ENCODE results near the gene SLC8A1. TPM values are rescaled to one million over a fixed set of nuclear protein-coding genes. Genes with fewer than 3 reads are reported as not detected.

Gene SLC8A1
- total RNA-seq, 4 donors from 2014 or later, result 8.1 to 22.9 (median 9.3) TPM

- Histone ChIP-seq H3K4me1 (peaks cover 0 to 8% (median 0%) of the 10 kb centered on the region in 4 donors), H3K9me3 (no peaks in the 10 kb centered on the region), H3K27me3 (no peaks in the 10 kb centered on the region), H3K4me3 (no peak overlapping the region), H3K36me3 (no peaks in the 10 kb centered on the region), H3K27ac (no peak overlapping the region)
- WGBS, 2 donors, result 72 to 78% methylated on average over 4 of the region's 4 CpGs
- TF ChIP-seq POLR2A (IDR thresholded peaks at IDR 0.05) (no peak), EP300 (IDR thresholded peaks at IDR 0.05) (no peak)
- TF ChIP-seq, protein P1, sequence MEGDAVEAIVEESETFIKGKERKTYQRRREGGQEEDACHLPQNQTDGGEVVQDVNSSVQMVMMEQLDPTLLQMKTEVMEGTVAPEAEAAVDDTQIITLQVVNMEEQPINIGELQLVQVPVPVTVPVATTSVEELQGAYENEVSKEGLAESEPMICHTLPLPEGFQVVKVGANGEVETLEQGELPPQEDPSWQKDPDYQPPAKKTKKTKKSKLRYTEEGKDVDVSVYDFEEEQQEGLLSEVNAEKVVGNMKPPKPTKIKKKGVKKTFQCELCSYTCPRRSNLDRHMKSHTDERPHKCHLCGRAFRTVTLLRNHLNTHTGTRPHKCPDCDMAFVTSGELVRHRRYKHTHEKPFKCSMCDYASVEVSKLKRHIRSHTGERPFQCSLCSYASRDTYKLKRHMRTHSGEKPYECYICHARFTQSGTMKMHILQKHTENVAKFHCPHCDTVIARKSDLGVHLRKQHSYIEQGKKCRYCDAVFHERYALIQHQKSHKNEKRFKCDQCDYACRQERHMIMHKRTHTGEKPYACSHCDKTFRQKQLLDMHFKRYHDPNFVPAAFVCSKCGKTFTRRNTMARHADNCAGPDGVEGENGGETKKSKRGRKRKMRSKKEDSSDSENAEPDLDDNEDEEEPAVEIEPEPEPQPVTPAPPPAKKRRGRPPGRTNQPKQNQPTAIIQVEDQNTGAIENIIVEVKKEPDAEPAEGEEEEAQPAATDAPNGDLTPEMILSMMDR (IDR thresholded peaks at IDR 0.05), result no peak
- no peak for DNase-seq (ENCODE audit: low spot score in 2 of 2)
Observed at GRCh38 chr2:40403233-40403836, 48.6 kb downstream of the SLC8A1 start.

DNA sequence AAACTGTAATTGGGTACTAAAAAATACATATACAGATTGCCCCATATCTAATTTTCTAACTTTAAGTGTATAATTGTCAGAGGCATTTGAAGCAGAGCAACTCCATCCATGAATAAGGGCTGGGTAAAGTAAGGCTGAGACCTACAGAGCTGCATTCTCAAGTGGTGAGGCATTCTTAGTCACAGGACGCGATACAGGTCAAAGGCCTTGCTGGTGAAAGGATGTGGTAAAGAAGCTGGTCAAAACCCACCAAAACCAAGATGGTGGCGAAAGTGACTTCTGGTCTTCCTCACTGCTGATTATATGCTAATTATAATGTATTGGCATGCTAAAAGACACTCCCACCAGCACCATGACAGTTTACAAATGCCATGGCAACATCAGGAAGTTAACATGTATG lies 50.0 kb downstream of the SLC8A1 start:
- no peak for TF ChIP-seq POLR2A (IDR thresholded peaks at IDR 0.05)
- Histone ChIP-seq H3K9me3 (no peaks in the 10 kb centered on the region), H3K27me3 (no peaks in the 10 kb centered on the region), H3K36me3 (no peaks in the 10 kb centered on the region), H3K4me1 (peaks cover 0 to 8% (median 0%) of the 10 kb centered on the region in 4 donors), H3K4me3 (no peak overlapping the region), H3K27ac (no peak overlapping the region)
- WGBS, 2 donors, result 83 to 86% methylated on average over 3 of the region's 3 CpGs
- DNase-seq (ENCODE audit: low spot score in 2 of 2), result no peak

DNA sequence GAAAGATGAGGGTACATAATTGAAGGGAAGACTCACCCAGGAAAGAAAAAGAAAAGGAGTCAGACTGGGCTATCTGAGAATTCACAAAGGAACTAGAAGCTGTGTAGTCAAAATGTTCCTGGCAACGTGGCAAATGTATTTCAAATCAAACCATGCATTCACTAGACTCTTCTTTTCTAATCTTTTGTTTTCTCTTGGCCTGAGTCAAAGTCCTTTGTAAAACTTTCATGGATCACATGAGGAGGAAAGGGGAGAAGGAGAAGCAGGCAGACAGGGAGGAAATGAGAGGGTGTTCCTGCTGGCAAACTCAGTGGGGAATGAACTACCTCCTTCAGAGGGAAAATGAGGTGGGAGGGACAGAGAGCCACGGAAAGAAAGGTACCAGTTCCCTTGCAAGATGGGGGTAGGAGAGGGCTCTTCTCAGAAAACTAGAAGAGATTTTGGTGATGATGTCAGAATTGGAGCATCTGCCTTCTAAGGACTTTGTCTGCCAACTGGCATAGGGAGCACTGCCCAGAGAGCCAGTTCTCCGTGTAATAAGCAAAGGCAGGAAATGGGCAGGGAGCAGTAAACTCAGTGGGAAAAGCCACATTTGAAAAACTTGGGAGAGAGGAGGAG lies 51.4 kb downstream of the SLC8A1 start:
- H3K27ac ChIP-seq, result no peak overlapping the region
- TF ChIP-seq EP300 (IDR thresholded peaks at IDR 0.05) (no peak), POLR2A (IDR thresholded peaks at IDR 0.05) (no peak)
- TF ChIP-seq, protein P1 (IDR thresholded peaks at IDR 0.05), result no peak
- H3K9me3 ChIP-seq, result no peaks in the 10 kb centered on the region
- no peaks in the 10 kb centered on the region for H3K27me3 ChIP-seq
- 30 to 31% methylated on average over 3 of the region's 3 CpGs for WGBS, 2 donors
- H3K4me1 ChIP-seq, result peaks cover 0 to 9% (median 0%) of the 10 kb centered on the region in 4 donors
- no peak overlapping the region for H3K4me3 ChIP-seq
- DNase-seq (ENCODE audit: low spot score in 2 of 2), result no peak
- no peaks in the 10 kb centered on the region for H3K36me3 ChIP-seq

GRCh38 chr2:40397765-40398164 lies 54.1 kb downstream of the SLC8A1 start:
- Histone ChIP-seq H3K4me1 (peaks cover 0 to 3% (median 0%) of the 10 kb centered on the region in 4 donors), H3K27ac (no peak overlapping the region), H3K36me3 (no peaks in the 10 kb centered on the region), H3K27me3 (no peaks in the 10 kb centered on the region), H3K4me3 (no peak overlapping the region), H3K9me3 (no peaks in the 10 kb centered on the region)
- DNase-seq (ENCODE audit: low spot score in 2 of 2), result no peak
- 65 to 79% methylated on average over 1 of the region's 1 CpG for WGBS, 2 donors
- TF ChIP-seq, protein P1 (IDR thresholded peaks at IDR 0.05), result no peak
- TF ChIP-seq EP300 (IDR thresholded peaks at IDR 0.05) (no peak), POLR2A (IDR thresholded peaks at IDR 0.05) (no peak)

DNA sequence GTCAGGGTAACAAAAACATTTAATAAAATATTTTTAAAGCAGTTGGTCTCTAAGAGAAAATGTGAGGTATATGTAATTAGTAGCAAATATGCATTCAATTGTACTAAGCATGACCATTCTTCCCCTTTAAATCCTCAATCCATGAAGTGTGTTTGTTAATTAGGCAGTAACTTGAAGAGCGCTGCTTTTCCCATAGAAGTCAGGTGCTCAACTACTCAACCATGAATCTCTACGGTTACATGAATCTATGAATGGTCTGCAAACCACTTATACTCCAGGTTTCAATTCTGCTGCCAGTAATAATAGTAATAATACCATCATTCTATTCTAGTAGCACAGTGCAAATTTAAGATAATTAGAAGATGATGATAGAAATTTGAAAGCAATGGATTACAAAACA lies 55.8 kb downstream of the SLC8A1 start:
- peaks cover 0 to 3% (median 0%) of the 10 kb centered on the region in 4 donors for H3K4me1 ChIP-seq

More for the DNA sequence above, 55.8 kb downstream of the SLC8A1 start:
- Histone ChIP-seq H3K36me3 (no peaks in the 10 kb centered on the region), H3K27me3 (no peaks in the 10 kb centered on the region), H3K9me3 (no peaks in the 10 kb centered on the region), H3K4me3 (no peak overlapping the region), H3K27ac (no peak overlapping the region)
- DNase-seq (ENCODE audit: low spot score in 2 of 2), result no peak
- WGBS, 2 donors, result 78 to 86% methylated on average over 2 of the region's 2 CpGs
- TF ChIP-seq POLR2A (IDR thresholded peaks at IDR 0.05) (no peak), EP300 (IDR thresholded peaks at IDR 0.05) (no peak)
- TF ChIP-seq, protein P1 (IDR thresholded peaks at IDR 0.05), result no peak

Measured in tibial nerve (tissue), 4 donors.